ENCODE measurements around the gene SUN5. TPM values are rescaled to one million over a fixed set of nuclear protein-coding genes. Genes with fewer than 3 reads are reported as not detected.

The SUN5 gene
- polyA plus RNA-seq, 4 donors, result not detected

GRCh38 chr20:32941155-32941885 lies 62.9 kb downstream of the SUN5 start:
- no peak for DNase-seq (ENCODE audit: low read depth in 4 of 4, low spot score in 3 of 4)

- no peak for DNase-seq (ENCODE audit: low read depth in 4 of 4, low spot score in 3 of 4)
These were observed 69.7 kb downstream of the SUN5 start for GRCh38 chr20:32934580-32934979.

Other genes with a start within 250 kb of the SUN5 start
- gene DNMT3B, start 242.0 kb downstream of the SUN5 start, polyA plus RNA-seq (ENCODE audit: insufficient read length in 4 of 4), result 1 to 10 TPM; 7.2 to 7.6 (median 7.4) TPM
- 100 to 1,000 TPM; 112 to 134 (median 119) TPM for gene MAPRE1, start 184.5 kb downstream of the SUN5 start, polyA plus RNA-seq (ENCODE audit: insufficient read length in 4 of 4)
- gene EFCAB8, start 145.5 kb downstream of the SUN5 start, polyA plus RNA-seq (ENCODE audit: insufficient read length in 4 of 4), result under 1 TPM in 3 of 4 donors, not detected in 1; 0.06 to 0.09 (median 0.07) TPM
- gene BPIFB2, start 3.3 kb upstream of the SUN5 start, polyA plus RNA-seq (ENCODE audit: insufficient read length in 4 of 4), result not detected
- gene BPIFB6, start 27.2 kb upstream of the SUN5 start, polyA plus RNA-seq (ENCODE audit: insufficient read length in 4 of 4), result not detected
- not detected for gene BPIFB3, start 49.5 kb upstream of the SUN5 start, polyA plus RNA-seq (ENCODE audit: insufficient read length in 4 of 4)
- gene BPIFB4, start 75.2 kb upstream of the SUN5 start, polyA plus RNA-seq (ENCODE audit: insufficient read length in 4 of 4), result not detected
- gene BPIFA2, start 163.7 kb upstream of the SUN5 start, polyA plus RNA-seq (ENCODE audit: insufficient read length in 4 of 4), result not detected
- gene BPIFA3, start 212.9 kb upstream of the SUN5 start, polyA plus RNA-seq (ENCODE audit: insufficient read length in 4 of 4), result not detected
- not detected for gene BPIFA1, start 231.6 kb upstream of the SUN5 start, polyA plus RNA-seq (ENCODE audit: insufficient read length in 4 of 4)

Measured in right renal pelvis (tissue), 4 donors.